HG02763 (cell line): Measurements from ENCODE around the gene C3orf52.

Experiments used
- ATAC-seq: cut with Tn5 transposase; IDR thresholded peaks from one replicate; pipeline ENCODE4 v1.9.1; 2021; ENCODE audit warnings: mild to moderate bottlenecking, moderate library complexity; ENCODE audit not compliant: unreplicated experiment

C3orf52 gene

DNA sequence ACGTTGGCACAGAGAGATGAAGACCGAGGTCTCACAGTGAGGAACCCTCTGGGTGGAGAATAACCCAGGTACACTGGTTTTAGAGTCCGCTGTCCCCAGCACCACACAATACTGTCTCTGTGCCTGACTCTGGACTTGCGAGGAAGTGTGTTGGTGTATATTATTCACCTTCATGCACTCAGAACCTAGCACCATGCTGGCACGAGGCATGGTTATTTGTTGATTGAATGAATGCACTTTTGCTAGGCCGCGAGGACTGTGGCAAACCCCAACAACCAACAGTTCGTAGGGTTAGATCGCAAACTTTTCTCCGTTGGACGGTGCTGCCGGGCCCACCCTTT lies 484 bp upstream of the C3orf52 start:
- peak; percentile 5 for ATAC-seq

GRCh38 chr3:112086875-112087524 lies 811 bp downstream of the C3orf52 start:
- no peak for ATAC-seq

GRCh38 chr3:112087746-112088145 lies 1.6 kb downstream of the C3orf52 start:
- no peak for ATAC-seq

DNA sequence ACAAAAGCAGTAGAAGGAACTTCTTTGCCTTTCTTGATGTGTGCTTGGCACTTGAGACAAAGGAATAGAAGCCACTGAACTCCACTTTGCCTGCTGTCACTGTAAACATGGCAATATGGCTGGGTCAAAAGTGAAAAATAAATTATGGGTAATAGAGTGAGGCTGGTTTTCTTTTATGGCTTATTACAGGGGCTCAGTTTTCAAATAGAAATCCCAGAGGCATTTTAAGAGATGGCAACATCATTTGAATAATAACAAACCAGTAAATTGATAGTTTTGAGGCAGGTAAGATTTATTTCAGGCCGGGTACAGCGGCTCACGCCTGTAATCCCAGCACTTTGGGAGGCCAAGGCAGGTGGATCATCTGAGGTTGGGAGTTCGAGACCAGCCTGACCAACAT lies 2.8 kb downstream of the C3orf52 start:
- no peak for ATAC-seq

DNA sequence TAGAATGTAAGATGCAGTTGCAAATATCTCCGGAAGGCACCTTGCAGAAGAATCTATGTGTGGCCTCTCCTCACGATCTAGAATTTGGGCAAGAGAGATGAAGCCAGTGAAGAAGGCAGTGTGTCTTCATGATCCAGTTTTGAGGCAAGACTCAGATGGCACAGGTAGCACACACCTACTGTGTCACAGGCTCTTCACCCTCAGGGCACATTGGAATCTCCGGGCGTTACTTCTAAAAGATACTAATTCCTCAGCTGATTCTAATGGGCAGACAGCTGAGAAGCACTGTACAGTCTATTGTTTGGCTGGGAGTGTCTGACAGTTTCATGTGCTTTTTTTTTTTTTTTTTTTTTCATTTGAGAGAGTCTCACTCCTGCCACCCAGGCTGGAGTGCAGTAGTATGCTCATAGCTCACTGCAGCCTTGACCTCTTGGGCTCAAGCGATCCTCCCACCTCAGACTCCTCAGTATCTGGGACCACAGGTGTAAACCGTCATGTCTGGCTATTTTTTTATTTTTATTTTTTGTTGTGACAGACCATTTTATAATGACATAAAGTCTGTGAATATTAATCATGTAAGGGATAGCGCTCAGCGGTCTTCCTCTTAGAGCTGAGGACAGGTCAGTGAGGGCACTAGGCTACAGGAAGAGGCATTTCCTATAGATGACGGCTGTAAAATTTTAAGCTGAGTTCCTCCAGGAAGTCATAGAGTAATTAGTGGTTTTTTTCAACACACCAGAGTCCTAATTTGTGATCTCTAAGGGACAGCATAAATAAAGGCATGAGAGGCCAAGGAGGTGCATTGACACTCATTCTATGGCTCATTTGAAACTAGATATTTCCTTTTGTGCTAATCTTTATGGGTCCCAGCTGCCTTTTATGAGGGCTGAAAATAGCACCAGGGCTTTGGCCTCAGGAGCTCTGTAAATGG lies 4.0 kb downstream of the C3orf52 start:
- ATAC-seq: no peak

GRCh38 chr3:112090887-112091586 lies 4.8 kb downstream of the C3orf52 start:
- ATAC-seq: no peak

DNA sequence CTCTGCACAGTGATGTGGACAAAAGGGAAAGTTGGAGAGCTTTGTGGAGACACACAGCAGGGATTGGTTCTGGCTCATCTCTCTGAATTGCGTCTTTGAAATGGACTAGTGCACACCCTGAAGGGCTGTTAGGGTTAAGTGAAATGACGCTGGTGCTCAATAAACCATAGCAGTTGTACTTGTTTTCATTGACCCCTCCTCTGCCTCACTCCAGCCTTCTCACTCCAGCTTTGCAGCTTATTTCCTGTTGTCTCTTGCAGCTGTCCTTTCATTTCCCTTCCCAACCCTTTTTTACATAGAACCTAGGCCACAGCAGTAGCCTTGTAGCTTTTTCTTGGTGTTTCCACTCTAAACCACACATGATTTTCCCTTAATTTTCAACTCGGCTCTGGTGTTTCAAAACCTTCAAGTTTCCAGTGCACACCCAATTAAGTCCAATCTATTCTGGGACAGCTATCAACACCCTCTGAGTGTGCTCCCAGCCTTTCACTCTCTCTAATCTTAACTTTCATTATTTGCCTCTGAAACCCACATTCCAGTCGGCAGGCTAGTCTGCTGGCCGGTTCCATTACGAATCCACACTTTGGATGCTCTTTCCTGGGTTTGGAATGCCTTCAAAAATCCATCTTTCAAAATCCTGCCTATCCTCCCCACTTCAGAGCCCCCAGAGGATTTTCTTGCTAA lies 6.4 kb downstream of the C3orf52 start:
- ATAC-seq: no peak

DNA sequence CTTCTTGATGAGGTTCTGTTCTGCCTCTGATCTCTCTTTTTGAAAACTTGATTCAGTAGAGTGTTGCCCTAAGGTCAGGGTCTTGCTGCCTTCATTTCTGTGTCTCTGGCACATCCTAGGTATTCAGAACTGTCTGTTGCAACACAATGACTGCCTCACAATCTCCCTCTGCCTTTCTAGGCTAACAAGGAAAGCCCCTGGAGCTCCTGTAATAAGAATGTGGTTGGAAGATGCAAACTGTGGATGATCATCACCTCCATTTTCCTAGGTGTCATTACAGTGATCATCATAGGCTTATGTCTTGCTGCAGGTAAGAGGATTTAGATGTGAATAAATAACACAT lies 7.0 kb downstream of the C3orf52 start:
- no peak for ATAC-seq

- no peak for ATAC-seq
Measured at GRCh38 chr3:112095731-112096130, 9.5 kb downstream of the C3orf52 start.

DNA sequence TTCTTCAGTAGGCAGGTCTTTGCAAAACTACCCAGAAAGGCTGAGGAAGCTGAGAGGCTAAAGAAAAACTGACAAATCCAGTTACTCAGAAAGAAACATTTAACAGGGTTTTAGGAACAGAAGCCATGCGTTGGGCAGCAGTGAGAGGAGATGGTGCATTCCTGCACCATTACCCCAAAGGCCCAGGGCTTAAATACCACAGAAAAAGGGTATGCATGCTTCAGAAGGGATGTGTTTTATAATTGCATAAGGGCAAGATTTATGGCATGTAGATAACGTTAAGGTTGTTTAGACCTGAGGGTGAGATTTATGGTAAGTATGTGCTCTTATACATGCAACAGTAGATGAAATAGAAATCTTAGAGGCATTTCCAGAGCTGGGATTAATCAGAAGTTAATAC lies 10.0 kb downstream of the C3orf52 start:
- ATAC-seq: no peak

GRCh38 chr3:112097378-112097777 lies 11.2 kb downstream of the C3orf52 start:
- ATAC-seq: no peak

GRCh38 chr3:112101916-112102315 lies 15.7 kb downstream of the C3orf52 start:
- no peak for ATAC-seq

DNA sequence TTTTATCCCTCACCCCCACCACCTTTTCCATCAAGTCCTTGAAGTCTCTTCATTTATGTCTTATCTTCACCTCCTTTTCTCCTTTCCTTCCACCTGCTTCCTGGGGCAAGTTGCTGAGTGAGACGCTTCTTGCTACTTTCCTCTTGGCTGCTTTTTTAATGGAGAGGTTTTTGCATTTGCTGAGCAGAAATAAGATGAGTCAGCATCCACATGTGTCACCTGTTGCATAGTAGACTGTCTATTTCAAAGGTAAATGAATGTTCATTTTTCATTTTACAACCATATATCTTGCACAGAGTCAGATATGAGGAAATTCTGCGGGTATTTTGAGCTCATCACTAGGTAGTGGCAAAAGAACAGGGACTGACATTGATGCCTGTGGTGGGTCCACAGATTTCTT lies 18.6 kb downstream of the C3orf52 start:
- ATAC-seq: no peak

DNA sequence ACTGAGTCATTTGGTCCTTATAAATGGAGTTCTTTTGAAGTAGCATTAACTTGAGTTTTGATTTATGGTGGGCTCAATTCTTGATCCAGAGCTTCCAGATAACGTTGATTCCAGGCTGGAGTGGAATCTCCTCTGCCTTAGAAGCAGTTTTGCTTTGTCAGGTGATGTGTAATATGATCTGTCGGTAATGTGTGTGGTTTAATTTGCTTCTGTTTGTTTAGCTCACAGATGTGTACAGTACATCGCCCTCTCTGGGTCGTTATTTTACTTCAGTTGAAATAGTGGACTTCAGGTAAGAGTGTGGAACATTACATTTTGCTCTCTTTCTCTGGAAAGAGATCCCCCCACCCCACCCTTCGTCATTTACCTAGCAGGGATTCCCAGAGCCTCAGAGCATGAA lies 23.1 kb downstream of the C3orf52 start:
- ATAC-seq: no peak

GRCh38 chr3:112111785-112112402 lies 25.7 kb downstream of the C3orf52 start:
- ATAC-seq: peak; percentile 50

DNA sequence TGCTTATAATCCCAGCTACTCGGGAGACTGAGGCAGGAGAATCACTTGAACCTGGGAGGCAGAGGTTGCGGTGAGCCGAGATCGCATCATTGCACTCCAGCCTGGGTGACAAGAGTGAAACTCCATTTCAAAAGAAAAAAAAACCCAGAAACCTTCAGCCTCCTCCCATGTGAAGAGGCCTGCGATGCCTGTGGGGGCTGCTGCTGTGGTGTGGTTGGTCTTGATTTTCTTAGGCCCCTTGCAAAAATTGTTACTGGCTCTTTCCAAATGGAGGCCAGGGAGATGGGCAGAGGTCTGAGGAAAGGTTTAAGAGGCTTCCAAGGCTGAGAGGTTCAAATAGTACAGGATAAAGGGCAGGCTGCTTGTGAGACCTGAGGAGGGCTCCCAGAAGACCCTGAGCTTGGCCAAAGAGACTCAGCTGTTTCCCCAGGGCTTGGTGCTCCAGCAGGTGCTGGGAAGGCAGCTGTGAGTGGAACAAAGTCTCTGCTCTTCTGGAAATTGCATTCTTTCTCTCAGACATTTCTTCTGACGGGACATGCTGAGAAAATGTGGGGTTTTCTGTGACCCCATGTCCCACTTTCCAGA lies 28.5 kb downstream of the C3orf52 start:
- ATAC-seq: peak; percentile 20

DNA sequence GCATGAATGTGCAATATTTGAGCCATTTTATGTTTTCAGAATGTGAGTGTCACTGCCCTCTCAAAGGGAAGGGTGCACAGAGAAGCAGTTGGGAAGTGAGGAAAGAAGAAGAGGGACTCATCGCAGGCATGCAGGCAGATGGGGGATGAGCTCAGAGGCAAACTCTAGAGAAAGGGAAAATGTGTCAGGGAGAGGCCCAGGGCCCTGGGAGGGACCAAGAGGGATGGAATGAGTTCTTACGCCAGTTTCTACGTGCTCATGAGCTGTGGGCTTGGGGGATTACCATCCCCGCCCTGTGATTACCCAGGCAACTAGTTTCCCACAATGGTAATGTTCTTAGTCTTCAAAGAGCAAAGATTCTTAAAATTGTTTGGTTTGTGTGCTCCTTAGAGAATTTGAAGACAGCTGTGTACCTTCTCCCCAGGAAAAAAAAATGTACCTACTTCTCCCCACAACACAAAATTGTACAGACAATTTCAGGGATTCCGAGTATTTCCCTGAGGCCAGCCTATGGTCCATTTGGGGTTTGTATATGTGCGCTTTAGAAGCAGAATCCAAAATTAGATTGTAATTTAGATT lies 29.1 kb downstream of the C3orf52 start:
- no peak for ATAC-seq

GRCh38 chr3:112115806-112116383 lies 29.7 kb downstream of the C3orf52 start:
- no peak for ATAC-seq

DNA sequence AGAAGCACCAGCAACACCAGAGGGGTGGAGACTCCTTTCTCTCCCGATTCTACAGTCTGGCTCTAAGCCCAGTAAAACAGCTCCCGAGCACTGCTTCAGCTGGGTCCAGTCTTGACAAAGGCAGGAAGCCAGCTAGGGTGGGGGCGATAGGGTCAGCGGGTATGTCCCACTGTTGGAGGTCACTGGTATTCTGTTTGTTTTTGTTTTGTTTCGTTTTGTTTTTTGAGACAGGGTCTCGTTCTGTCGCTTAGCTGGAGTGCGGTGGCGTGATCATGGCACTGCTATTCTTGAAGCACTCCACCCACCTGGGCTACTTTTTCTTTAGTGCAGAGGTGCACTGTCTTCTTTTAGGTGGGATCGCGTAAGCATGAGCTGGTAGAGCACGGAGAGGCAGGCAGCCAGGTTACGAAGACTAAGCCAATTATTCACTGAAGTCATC lies 30.6 kb downstream of the C3orf52 start:
- no peak for ATAC-seq

DNA sequence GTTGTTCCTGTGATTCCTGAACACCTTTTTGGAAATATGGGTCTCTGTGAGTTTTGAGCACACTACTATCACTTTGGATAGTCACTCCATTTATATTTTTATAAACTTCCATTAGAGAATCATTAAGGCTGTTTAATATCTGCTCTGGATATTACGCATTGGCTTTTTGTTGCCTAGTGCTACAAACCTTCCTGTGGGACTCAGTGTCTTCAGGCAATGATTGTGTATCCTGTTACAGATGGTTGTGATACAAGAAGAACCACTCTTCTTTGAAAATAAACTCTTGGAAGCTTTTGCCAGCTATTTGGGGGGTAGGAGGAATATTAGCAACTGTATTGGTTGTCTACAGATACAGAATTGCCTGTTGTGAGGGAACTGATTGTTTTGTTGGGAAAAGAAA lies 31.2 kb downstream of the C3orf52 start:
- no peak for ATAC-seq
